PC-9 (cell line): Measurements from ENCODE around the gene MERTK. TPM values are rescaled to one million over a fixed set of nuclear protein-coding genes. Genes with fewer than 3 reads are reported as not detected.
A peak's percentile ranks its signal among the peaks of the same experiment; 100 is the strongest.

Experiments
- BruUV-seq: library from RNA; stranded (reverse); fragments of 400-500 nt; replicated peaks from 2 replicates; lab custom pipeline; 2021; lab: Mats Ljungman, UMichigan
- CTCF ChIA-PET: fragments of 300-600 bp; sonication (Branson Sonifier 250); formaldehyde crosslinking; loops from one replicate; lab custom pipeline; 2022; ENCODE audit warnings: antibody characterized with exemption; lab: Charles Lee
- POLR2A ChIA-PET: fragments of 300-600 bp; sonication (Branson Sonifier 250); formaldehyde crosslinking; loops from one replicate; lab custom pipeline; 2022; ENCODE audit warnings: antibody characterized with exemption; ENCODE audit not compliant: unreplicated experiment; lab: Charles Lee
- DNase-seq, 2 experiments: peaks; one replicate each; pipeline versions ENCODE4 v3.0.0 to v3.0.0-alpha.2; 2015 to 2022; ENCODE audit warnings: mixed read lengths in 1 of 2
- H2AFZ ChIP-seq: fragments of 200-600 bp; sonication (generic); 2 replicates; pipeline ENCODE4 v1.8.1; 2017; ENCODE audit warnings: antibody characterized with exemption
- H3F3A ChIP-seq: fragments of 200-600 bp; sonication (generic); 2 replicates; pipeline ENCODE4 v1.8.1; 2017; ENCODE audit warnings: antibody characterized with exemption, mild to moderate bottlenecking, low read depth; ENCODE audit not compliant: insufficient read depth
- H3K27ac ChIP-seq: fragments of 200-600 bp; sonication (generic); 2 replicates; pipeline ENCODE4 v1.6.1; 2016; ENCODE audit warnings: mixed run types
- H3K27me3 ChIP-seq: fragments of 200-600 bp; sonication (generic); 2 replicates; pipeline ENCODE4 v1.6.1; 2016; ENCODE audit warnings: low read depth, mixed run types; ENCODE audit not compliant: insufficient read depth
- H3K36me3 ChIP-seq: fragments of 200-600 bp; sonication (generic); 2 replicates; pipeline ENCODE4 v1.6.1; 2016; ENCODE audit warnings: low read depth, mixed run types
- H3K4me1 ChIP-seq: fragments of 200-600 bp; sonication (generic); replicated peaks from 2 replicates; pipeline ENCODE4 v1.6.1; 2016; ENCODE audit warnings: mixed run types; ENCODE audit not compliant: insufficient read depth
- H3K4me2 ChIP-seq: fragments of 200-600 bp; sonication (generic); 2 replicates; pipeline ENCODE4 v1.6.1; 2017; ENCODE audit warnings: mixed run types
- H3K4me3 ChIP-seq: fragments of 200-600 bp; sonication (generic); 2 replicates; pipeline ENCODE4 v1.6.1; 2016; ENCODE audit warnings: mixed run types
- H3K79me2 ChIP-seq: fragments of 200-600 bp; sonication (generic); 2 replicates; pipeline ENCODE4 v1.6.1; 2017; ENCODE audit warnings: low read depth, mixed run types
- H3K9me2 ChIP-seq: fragments of 200-600 bp; sonication (generic); 2 replicates; pipeline ENCODE4 v1.8.1; 2017; ENCODE audit warnings: mild to moderate bottlenecking; ENCODE audit not compliant: insufficient read depth
- H3K9me3 ChIP-seq: fragments of 200-600 bp; sonication (generic); 2 replicates; pipeline ENCODE4 v1.8.1; 2016; ENCODE audit warnings: low read depth; ENCODE audit not compliant: insufficient read depth
- H4K20me1 ChIP-seq: fragments of 200-600 bp; sonication (generic); 2 replicates; pipeline ENCODE4 v1.8.1; 2017; ENCODE audit not compliant: insufficient read depth
- EZH2 ChIP-seq: fragments of 200-600 bp; sonication (generic); IDR thresholded peaks from 2 replicates; pipeline ENCODE4 v1.8.0; 2017; ENCODE audit warnings: antibody characterized with exemption, low read depth
- intact Hi-C: fragments of 100-400 bp; cut with micrococcal nuclease; formaldehyde crosslinking; loops from one replicate; pipeline ENCODE4 v1.10.0; 2022; ENCODE audit not compliant: unreplicated experiment
- total RNA-seq: library from RNA; stranded (reverse); gene quantifications from 2 replicates; pipeline ENCODE4 v1.2.3, GENCODE V29; 2021
- TF ChIP-seq, protein P1 (sequence below): fragments of 200-600 bp; sonication (generic); conservative IDR thresholded peaks from 2 replicates; pipeline ENCODE4 v1.6.1; 2017; ENCODE audit warnings: mixed run types, antibody characterized with exemption, mild to moderate bottlenecking, moderate library complexity

MERTK gene
- total RNA-seq, 1 experiment from 2014 or later = 1.6 TPM

DNA sequence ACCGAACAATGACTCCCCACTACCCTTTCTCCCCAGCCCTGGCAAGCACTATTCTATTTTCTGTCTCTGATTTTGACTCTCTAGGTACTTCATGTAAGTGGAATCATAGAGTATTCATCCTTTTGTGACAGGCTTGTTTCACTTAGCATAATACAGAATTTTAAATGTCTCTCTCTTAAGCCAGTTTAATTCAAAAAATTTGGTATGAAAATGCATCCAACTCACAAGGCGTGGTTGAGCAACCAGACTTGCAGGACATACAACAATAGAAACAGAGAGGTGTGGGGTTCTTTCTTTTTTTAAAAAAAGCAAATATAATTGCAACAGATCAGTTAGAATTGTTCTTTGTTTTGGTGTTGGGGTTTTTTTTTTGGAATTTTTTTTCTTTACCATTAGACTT, 109.1 kb downstream of the MERTK start:
- H3F3A ChIP-seq = peaks cover 19% of the 10 kb centered on the region

DNA sequence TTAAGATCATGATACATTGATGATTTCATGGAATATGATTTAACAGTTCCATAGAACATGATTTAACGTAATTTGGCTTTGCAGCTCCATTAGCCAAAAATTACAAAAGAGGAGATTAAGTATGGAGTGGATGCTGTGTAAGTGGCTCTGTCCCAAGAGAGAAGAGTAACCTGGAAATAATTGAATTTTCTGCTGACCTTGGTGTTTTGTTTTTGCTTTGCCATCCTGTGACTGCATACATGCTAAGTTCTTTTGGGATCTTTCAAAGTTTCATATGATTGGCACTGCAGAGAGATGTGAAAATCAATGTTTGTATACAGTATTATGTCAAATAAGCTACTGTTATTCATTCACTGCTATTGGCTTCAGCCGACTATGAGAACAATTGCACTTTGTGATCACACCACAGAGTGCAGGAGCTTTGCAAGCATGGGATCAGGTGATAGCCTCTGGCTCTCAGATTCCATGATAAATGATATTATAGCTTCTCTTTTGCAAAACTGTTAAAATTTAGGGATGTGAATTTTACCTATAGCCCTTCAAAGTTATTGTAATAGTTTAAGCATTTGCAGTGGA, 110.6 kb downstream of the MERTK start:
- CTCF ChIA-PET = no interaction called here
- H4K20me1 ChIP-seq = no peaks in the 10 kb centered on the region
- no peak for TF ChIP-seq EZH2
- TF ChIP-seq, protein P1, sequence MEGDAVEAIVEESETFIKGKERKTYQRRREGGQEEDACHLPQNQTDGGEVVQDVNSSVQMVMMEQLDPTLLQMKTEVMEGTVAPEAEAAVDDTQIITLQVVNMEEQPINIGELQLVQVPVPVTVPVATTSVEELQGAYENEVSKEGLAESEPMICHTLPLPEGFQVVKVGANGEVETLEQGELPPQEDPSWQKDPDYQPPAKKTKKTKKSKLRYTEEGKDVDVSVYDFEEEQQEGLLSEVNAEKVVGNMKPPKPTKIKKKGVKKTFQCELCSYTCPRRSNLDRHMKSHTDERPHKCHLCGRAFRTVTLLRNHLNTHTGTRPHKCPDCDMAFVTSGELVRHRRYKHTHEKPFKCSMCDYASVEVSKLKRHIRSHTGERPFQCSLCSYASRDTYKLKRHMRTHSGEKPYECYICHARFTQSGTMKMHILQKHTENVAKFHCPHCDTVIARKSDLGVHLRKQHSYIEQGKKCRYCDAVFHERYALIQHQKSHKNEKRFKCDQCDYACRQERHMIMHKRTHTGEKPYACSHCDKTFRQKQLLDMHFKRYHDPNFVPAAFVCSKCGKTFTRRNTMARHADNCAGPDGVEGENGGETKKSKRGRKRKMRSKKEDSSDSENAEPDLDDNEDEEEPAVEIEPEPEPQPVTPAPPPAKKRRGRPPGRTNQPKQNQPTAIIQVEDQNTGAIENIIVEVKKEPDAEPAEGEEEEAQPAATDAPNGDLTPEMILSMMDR = no peak
- H3K9me3 ChIP-seq = no peaks in the 10 kb centered on the region
- no peak overlapping the region for H3K4me2 ChIP-seq
- no TSS peak for BruUV-seq
- POLR2A ChIA-PET = no interaction called here
- peaks cover 19% of the 10 kb centered on the region for H3F3A ChIP-seq
- no peaks in the 10 kb centered on the region for H3K79me2 ChIP-seq
- no peak overlapping the region for H3K4me3 ChIP-seq
- H2AFZ ChIP-seq = no peak overlapping the region
- no peaks in the 10 kb centered on the region for H3K36me3 ChIP-seq
- intact Hi-C loops = no loop called here
- H3K4me1 ChIP-seq = peaks cover 26% of the 10 kb centered on the region
- no peak overlapping the region for H3K27ac ChIP-seq
- no peak for DNase-seq
- no peaks in the 10 kb centered on the region for H3K27me3 ChIP-seq
- H3K9me2 ChIP-seq = no peaks in the 10 kb centered on the region

More for the DNA sequence above, 109.1 kb downstream of the MERTK start:
- DNase-seq = no peak
- no peaks in the 10 kb centered on the region for H3K9me2 ChIP-seq
- ChIA-PET CTCF (no interaction called here), POLR2A (no interaction called here)
- TF ChIP-seq EZH2 = no peak
- TF ChIP-seq, protein P1 = no peak
- peaks cover 26% of the 10 kb centered on the region for H3K4me1 ChIP-seq
- H3K27me3 ChIP-seq = no peaks in the 10 kb centered on the region
- H2AFZ ChIP-seq = no peak overlapping the region
- H3K27ac ChIP-seq = no peak overlapping the region
- intact Hi-C loops = no loop called here
- H3K4me2 ChIP-seq = no peak overlapping the region
- no peaks in the 10 kb centered on the region for H3K36me3 ChIP-seq
- no TSS peak for BruUV-seq
- no peak overlapping the region for H3K4me3 ChIP-seq
- H4K20me1 ChIP-seq = no peaks in the 10 kb centered on the region
- H3K79me2 ChIP-seq = no peaks in the 10 kb centered on the region
- no peaks in the 10 kb centered on the region for H3K9me3 ChIP-seq

DNA sequence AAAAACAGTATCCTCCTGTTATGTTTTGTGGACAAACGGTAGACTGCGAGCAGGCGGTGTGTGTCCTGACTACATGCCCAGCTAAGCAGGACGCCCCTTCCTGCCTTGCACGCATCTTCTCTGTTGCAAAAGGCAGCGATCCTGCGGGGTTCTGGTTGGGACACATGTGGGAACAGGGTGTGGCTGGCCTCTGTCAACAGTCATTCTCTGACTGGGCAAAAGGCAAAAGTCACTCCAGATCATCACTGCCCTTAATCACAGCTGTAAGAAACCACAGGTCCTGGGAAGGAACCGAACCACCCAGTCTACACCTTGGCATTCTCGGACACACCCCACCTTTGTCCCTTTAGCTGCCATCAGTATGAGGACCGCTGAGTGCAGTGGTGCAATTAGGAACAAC, 112.3 kb downstream of the MERTK start:
- no peak overlapping the region; the same call in 1 of the 2 replicates for H3K4me2 ChIP-seq
- no peaks in the 10 kb centered on the region for H4K20me1 ChIP-seq
- peaks cover 29% of the 10 kb centered on the region for H3F3A ChIP-seq
- no peak overlapping the region for H2AFZ ChIP-seq
- H3K79me2 ChIP-seq = no peaks in the 10 kb centered on the region
- no peaks in the 10 kb centered on the region for H3K9me2 ChIP-seq
- peaks cover 31% of the 10 kb centered on the region for H3K4me1 ChIP-seq
- no peak overlapping the region for H3K27ac ChIP-seq
- TF ChIP-seq, protein P1 = no peak
- TF ChIP-seq EZH2 = no peak
- no peaks in the 10 kb centered on the region for H3K27me3 ChIP-seq
- no peaks in the 10 kb centered on the region for H3K9me3 ChIP-seq
- intact Hi-C loops = no loop called here
- CTCF ChIA-PET = no interaction called here
- no TSS peak for BruUV-seq
- peak in 1 of 2 experiments; percentile 52 for DNase-seq
- H3K4me3 ChIP-seq = no peak overlapping the region
- POLR2A ChIA-PET = no interaction called here
- no peaks in the 10 kb centered on the region for H3K36me3 ChIP-seq
